ENCODE results near the gene KRT1.

DNA sequence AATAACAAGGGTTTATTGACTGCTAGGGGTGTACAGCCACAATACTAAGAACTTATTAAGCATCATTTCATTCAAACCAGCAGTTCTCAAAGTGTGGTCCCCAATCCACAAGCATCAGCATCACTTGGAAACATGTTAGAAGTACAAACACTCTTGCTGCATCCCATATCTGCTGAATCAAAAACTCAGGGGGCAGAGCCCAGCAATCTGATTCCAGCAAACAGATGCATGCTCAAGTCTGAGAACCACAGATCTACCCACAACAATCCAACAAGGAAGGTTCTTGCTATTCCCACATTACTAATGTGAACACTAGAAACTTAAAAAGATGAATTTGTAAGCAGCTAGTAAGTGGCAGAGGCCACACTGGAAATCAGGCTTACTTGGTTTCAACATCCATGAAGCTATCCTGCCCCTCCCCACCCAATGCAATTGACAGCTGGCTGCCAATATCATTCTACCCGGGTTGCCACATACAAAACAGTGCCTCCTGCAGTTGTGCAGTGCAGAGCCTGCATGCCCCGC, 16.9 kb upstream of the KRT1 start:
- TF ChIP-seq POLR2AphosphoS5 (IDR thresholded peaks at IDR 0.05) (no peak), EP300 (IDR thresholded peaks at IDR 0.05) (no peak)
- TF ChIP-seq, protein P1, sequence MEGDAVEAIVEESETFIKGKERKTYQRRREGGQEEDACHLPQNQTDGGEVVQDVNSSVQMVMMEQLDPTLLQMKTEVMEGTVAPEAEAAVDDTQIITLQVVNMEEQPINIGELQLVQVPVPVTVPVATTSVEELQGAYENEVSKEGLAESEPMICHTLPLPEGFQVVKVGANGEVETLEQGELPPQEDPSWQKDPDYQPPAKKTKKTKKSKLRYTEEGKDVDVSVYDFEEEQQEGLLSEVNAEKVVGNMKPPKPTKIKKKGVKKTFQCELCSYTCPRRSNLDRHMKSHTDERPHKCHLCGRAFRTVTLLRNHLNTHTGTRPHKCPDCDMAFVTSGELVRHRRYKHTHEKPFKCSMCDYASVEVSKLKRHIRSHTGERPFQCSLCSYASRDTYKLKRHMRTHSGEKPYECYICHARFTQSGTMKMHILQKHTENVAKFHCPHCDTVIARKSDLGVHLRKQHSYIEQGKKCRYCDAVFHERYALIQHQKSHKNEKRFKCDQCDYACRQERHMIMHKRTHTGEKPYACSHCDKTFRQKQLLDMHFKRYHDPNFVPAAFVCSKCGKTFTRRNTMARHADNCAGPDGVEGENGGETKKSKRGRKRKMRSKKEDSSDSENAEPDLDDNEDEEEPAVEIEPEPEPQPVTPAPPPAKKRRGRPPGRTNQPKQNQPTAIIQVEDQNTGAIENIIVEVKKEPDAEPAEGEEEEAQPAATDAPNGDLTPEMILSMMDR (IDR thresholded peaks at IDR 0.05): no peak

Measured in esophagus muscularis mucosa (tissue), 4 donors.